Activated CD8-positive, alpha-beta T cell treated with anti-CD3 and anti-CD28 coated beads for 36 hours (primary cell): ENCODE data around the gene COL10A1. TPM values are rescaled to one million over a fixed set of nuclear protein-coding genes. Genes with fewer than 3 reads are reported as not detected.
"Not testable (repeated sequence)": the region's sequence is repeated elsewhere in the genome, so short reads cannot be mapped to it uniquely, and the experiment has no call there.

Experiments used
- ATAC-seq: fragments of 200-7000 bp; cut with Tn5 transposase; one replicate; pipeline ENCODE4 v1.10.0; 2021; ENCODE audit warnings: mild to moderate bottlenecking, moderate library complexity
- CTCF ChIA-PET: fragments of 350-600 bp; sonication (Branson Sonifier 250); formaldehyde crosslinking; loops from one replicate; lab custom pipeline; 2021; ENCODE audit warnings: antibody characterized with exemption; lab: Charles Lee
- POLR2A ChIA-PET: fragments of 350-600 bp; sonication (Branson Sonifier 250); formaldehyde crosslinking; loops from one replicate; lab custom pipeline; 2021; ENCODE audit warnings: antibody characterized with exemption; lab: Charles Lee
- DNase-seq: peaks from one replicate; pipeline ENCODE4 v3.0.0-alpha.2; 2020
- H3K27ac Mint-ChIP-seq: one replicate; pipeline ENCODE4 v1.8.0; 2021; ENCODE audit warnings: mild to moderate bottlenecking, mixed read lengths
- H3K27me3 Mint-ChIP-seq: one replicate; pipeline ENCODE4 v1.8.0; 2021; ENCODE audit warnings: mixed read lengths
- H3K36me3 Mint-ChIP-seq: one replicate; pipeline ENCODE4 v1.8.0; 2021; ENCODE audit warnings: low read depth, mixed read lengths
- H3K4me1 Mint-ChIP-seq: one replicate; pipeline ENCODE4 v1.8.0; 2021; ENCODE audit warnings: low read depth, mixed read lengths
- H3K4me3 Mint-ChIP-seq: one replicate; pipeline ENCODE4 v1.8.0; 2021; ENCODE audit warnings: mild to moderate bottlenecking, moderate library complexity, mixed read lengths
- H3K9me3 Mint-ChIP-seq: one replicate; pipeline ENCODE4 v1.8.0; 2021; ENCODE audit warnings: mixed read lengths
- intact Hi-C: fragments of 100-400 bp; cut with micrococcal nuclease; formaldehyde crosslinking; loops from one replicate; pipeline ENCODE4 v1.10.0; 2022
- total RNA-seq, 2 experiments: library from RNA; stranded (reverse); gene quantifications; one replicate each; pipeline ENCODE4 v1.2.3, GENCODE V29; 2021
- TF ChIP-seq, protein P1 (sequence below): fragments of 200-600 bp; IDR thresholded peaks from one replicate; pipeline ENCODE4 v1.8.0; 2022; ENCODE audit warnings: antibody characterized with exemption, mild to moderate bottlenecking

COL10A1 gene
- total RNA-seq, 2 experiments from 2014 or later: not detected

DNA sequence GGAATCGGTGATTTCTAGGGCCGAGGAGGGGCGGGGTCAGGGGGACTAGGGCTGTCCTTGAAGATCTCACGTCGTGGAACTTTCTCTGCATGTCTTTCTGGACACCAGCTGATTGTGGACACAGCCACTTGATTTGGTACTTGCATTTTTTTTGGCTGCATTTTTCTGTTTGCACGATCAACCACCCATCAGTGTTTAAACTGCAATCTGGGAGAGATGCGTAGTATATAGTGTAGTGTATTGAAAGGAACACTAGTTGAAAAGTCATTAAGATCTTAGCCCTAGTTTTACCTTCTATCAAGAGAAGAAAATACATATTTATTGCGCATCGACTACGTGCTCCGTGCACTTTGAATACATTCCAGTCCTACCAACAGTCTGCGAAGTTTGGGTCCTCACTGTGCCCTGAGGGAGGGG is 24.6 kb downstream of the COL10A1 start:
- POLR2A ChIA-PET: interaction anchor here (1.1 to 3.0 kb wide), 5 partner anchors 11 to 150 kb away, joined by 3 to 6 read pairs (median 5); no protein-coding TSS in a partner anchor
- CTCF ChIA-PET: interaction anchor here (0.9 to 4.0 kb wide), 4 partner anchors 9 to 90 kb away, joined by 3 to 33 read pairs (median 6); no protein-coding TSS in a partner anchor
- Mint-ChIP-seq H3K27ac (peak overlapping the region; percentile 92), H3K36me3 (peaks cover 21% of the 10 kb centered on the region), H3K9me3 (peaks cover 4% of the 10 kb centered on the region), H3K4me1 (peaks cover 51% of the 10 kb centered on the region), H3K27me3 (no peaks in the 10 kb centered on the region), H3K4me3 (peak overlapping the region; percentile 92)
- TF ChIP-seq, protein P1, sequence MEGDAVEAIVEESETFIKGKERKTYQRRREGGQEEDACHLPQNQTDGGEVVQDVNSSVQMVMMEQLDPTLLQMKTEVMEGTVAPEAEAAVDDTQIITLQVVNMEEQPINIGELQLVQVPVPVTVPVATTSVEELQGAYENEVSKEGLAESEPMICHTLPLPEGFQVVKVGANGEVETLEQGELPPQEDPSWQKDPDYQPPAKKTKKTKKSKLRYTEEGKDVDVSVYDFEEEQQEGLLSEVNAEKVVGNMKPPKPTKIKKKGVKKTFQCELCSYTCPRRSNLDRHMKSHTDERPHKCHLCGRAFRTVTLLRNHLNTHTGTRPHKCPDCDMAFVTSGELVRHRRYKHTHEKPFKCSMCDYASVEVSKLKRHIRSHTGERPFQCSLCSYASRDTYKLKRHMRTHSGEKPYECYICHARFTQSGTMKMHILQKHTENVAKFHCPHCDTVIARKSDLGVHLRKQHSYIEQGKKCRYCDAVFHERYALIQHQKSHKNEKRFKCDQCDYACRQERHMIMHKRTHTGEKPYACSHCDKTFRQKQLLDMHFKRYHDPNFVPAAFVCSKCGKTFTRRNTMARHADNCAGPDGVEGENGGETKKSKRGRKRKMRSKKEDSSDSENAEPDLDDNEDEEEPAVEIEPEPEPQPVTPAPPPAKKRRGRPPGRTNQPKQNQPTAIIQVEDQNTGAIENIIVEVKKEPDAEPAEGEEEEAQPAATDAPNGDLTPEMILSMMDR: no peak
- intact Hi-C loops: no loop called here
- peak; percentile 86 for DNase-seq
- ATAC-seq: peak; percentile 1

DNA sequence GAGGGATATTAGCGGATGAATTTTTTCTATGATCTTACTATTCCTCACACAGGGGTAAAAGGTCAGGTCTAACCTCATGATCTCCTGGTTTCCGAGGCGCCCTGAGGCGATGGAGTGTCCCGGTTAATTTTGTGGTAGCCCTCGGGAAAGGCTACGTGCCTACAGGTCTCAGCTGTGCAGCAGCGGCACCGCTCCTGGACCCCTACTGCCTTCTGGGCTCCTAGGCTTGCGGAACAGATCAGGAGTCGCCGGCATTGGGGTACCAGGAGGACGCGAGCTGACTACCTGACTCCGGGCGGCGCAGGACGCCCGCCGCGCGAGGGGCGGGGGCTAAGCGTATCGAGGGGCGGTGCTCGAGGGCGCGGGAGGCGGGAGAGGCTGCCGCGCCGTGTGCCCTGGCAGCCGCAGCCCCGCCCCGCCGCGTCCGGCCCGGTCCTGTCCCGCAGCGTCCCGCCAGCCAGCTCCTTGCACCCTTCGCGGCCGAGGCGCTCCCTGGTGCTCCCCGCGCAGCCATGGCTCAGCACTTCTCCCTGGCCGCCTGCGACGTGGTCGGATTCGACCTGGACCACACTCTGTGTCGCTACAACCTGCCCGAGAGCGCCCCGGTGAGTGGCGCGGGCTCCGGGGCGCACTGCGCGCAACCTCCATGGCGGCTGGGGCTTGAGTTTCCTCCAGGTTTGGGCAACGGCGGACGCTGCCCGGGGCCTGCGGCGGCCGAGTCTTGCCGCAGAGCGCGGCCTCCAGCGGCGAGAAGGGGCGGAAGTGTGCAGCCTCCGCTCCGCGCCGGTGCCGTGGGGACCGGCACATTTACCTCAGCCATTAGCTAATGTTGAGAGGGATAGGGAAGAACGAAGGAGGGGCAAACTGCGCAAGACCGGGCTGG is 25.3 kb downstream of the COL10A1 start, which contains the start of gene NT5DC1:
Gene NT5DC1 (plus strand): TSS at position 435 of the 883 bp plus-strand sequence. CDS start 78 bp downstream, at position 513.
- no peaks in the 10 kb centered on the region for H3K27me3 Mint-ChIP-seq
- DNase-seq: peak; percentile 88
- ATAC-seq: peak; percentile 92
- H3K4me3 Mint-ChIP-seq: peak within 1 kb of the TSS; percentile 92
- TF ChIP-seq, protein P1: peak; percentile 36
- H3K36me3 Mint-ChIP-seq: peaks cover 26% of the 10 kb centered on the region
- intact Hi-C loops: no loop called here
- H3K9me3 Mint-ChIP-seq: peaks cover 9% of the 10 kb centered on the region
- H3K27ac Mint-ChIP-seq: peak within 1 kb of the TSS; percentile 92
- CTCF ChIA-PET: interaction anchor here (0.9 to 4.0 kb wide), 4 partner anchors 9 to 90 kb away, joined by 3 to 33 read pairs (median 6); no protein-coding TSS in a partner anchor
- peaks cover 45% of the 10 kb centered on the region for H3K4me1 Mint-ChIP-seq
- POLR2A ChIA-PET: interaction anchor here (1.1 to 3.0 kb wide), 5 partner anchors 11 to 151 kb away, joined by 3 to 6 read pairs (median 5); no protein-coding TSS in a partner anchor

DNA sequence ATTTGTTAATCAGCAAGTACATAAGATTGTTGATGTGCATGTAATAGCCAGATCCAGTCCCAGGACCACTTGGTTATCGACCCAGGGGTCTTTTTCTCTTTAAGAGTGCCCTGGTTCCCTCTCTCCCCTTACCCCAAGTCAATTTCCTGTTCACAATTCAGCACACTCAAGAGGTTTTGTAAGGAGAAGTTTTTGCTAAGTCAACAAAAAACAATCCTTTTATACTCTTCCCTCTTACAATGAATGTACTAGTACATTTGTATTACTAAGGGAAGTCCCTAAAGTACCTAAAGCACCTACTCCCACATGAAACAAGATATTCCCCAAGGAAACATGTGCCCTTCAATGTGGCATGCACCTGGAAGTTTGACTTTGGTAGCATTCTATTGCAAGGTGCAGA is 26.9 kb downstream of the COL10A1 start:
- CTCF ChIA-PET: interaction anchor here (1.0 to 3.6 kb wide), 2 partner anchors 13 to 87 kb away, joined by 3 to 24 read pairs; no protein-coding TSS in a partner anchor
- no peak overlapping the region for H3K4me3 Mint-ChIP-seq
- intact Hi-C loops: no loop called here

DNA sequence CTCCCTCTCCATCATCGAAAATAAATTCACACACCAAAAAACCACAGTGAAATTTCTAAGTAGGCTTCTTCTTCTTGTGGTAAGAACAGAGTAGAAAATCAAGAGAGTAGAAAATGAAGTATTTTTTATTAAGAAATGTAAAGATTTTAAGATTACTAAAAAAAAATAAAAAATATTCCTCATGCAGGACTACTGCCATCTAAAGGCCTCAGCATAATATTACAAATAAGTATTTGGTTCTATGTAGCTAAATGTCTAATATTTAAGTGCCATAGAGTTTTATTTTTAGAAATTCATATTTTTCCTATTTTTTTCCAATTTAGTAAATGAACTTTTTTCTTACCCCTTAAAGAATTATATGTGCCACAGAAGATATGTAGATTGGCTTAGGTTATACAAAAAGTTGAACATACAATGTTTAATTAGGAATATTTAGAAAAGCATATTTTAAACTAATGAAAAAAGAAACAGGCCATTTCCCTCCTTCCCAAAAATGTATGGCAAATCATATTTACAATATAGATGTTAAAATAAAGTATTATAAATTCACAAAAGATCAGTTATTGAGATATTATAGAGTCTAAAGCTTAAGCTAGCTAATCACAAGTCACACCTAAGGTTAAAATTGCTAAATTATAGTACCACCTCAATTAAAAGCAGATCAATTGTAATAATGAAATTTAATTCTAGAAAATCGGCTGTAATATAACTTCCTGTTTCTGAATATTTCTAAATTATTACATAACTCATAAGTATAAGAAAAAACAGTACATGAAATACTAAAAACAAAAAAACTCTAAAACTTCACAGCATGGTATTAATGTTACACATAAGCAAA is 28.7 kb downstream of the COL10A1 start:
- TF ChIP-seq, protein P1: peak; percentile 64
- H3K4me1 Mint-ChIP-seq: peaks cover 13% of the 10 kb centered on the region
- peaks cover 9% of the 10 kb centered on the region for H3K36me3 Mint-ChIP-seq
- H3K4me3 Mint-ChIP-seq: no peak overlapping the region
- no peak overlapping the region for H3K27ac Mint-ChIP-seq
- H3K9me3 Mint-ChIP-seq: peaks cover 12% of the 10 kb centered on the region
- intact Hi-C loops: loop anchor here (2.0 kb wide), 1 partner anchor 86 kb away; no protein-coding TSS in a partner anchor
- CTCF ChIA-PET: interaction anchor here (0.6 to 3.6 kb wide), 10 partner anchors 9 to 382 kb away, joined by 3 to 24 read pairs (median 4); partner anchors contain the start of gene FRK
- POLR2A ChIA-PET: interaction anchor here (1.7 kb wide), 1 partner anchor 86 kb away, joined by 5 read pairs; no protein-coding TSS in a partner anchor
- peaks cover 2% of the 10 kb centered on the region for H3K27me3 Mint-ChIP-seq
- DNase-seq (no peak), ATAC-seq (no peak)

More for the DNA sequence above, 26.9 kb downstream of the COL10A1 start:
- H3K27me3 Mint-ChIP-seq: no peaks in the 10 kb centered on the region
- POLR2A ChIA-PET: no interaction called here
- no peak overlapping the region for H3K27ac Mint-ChIP-seq
- DNase-seq: no peak
- H3K36me3 Mint-ChIP-seq: peaks cover 20% of the 10 kb centered on the region
- TF ChIP-seq, protein P1: no peak
- no peak for ATAC-seq
- peaks cover 12% of the 10 kb centered on the region for H3K9me3 Mint-ChIP-seq
- peaks cover 29% of the 10 kb centered on the region for H3K4me1 Mint-ChIP-seq

DNA sequence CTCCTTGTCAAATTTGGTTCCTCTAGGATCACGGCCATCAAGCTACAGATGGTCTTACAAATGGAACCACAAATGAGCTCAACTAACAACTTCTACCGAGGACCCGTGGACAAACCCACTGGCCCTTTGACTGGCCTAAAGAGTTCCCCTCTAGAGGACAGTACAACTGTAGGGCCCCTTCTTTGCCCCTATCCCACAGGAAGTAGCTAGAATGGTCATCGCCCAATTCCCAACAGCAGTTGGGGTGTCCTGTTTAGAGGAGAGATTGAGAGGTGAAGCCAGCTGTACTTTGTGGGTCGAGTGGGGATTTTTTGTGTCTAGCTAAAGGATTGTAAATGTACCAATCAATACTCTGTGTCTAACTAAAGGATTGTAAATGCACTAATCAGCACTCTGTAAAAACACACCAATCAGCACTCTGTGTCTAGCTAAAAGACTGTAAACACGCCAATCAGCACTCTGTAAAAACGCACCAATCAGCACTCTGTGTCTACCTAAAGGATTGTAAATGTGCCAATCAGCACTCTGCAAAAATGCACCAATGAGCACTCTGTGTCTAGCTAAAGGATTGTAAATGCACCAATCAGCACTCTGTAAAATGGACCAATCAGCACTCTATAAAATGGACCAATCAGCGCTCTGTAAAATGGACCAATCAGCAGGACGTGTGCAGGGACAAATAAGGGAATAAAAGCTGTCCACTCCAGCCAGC is 29.7 kb downstream of the COL10A1 start:
- not testable (repeated sequence) for H3K27ac Mint-ChIP-seq, H3K27me3 Mint-ChIP-seq, H3K4me3 Mint-ChIP-seq, ATAC-seq, H3K36me3 Mint-ChIP-seq, H3K4me1 Mint-ChIP-seq, DNase-seq
- H3K9me3 Mint-ChIP-seq: peaks cover 12% of the 10 kb centered on the region
- ChIA-PET POLR2A (interaction anchor here (1.7 kb wide), 1 partner anchor 85 kb away, joined by 5 read pairs; no protein-coding TSS in a partner anchor), CTCF (interaction anchor here (0.7 to 3.6 kb wide), 11 partner anchors 10 to 381 kb away, joined by 3 to 24 read pairs (median 3); partner anchors contain the start of gene FRK)
- intact Hi-C loops: loop anchor here (2.0 kb wide), 1 partner anchor 85 kb away; no protein-coding TSS in a partner anchor
